PFSK-1 (cell line): ENCODE measurements around the gene ZNF768.

ENCODE experiments used
- FOXP2 ChIP-seq: optimal IDR thresholded peaks from 2 replicates; pipeline ENCODE3; 2011; ENCODE audit warnings: borderline replicate concordance, control low read depth, inconsistent platforms; ENCODE audit not compliant: insufficient read depth; ENCODE audit errors: extremely low read length, extremely low read depth
- POLR2AphosphoS5 ChIP-seq: IDR thresholded peaks from 2 replicates; pipeline ENCODE4 v1.6.1; 2012; ENCODE audit warnings: low read depth, mild to moderate bottlenecking, control low read depth, low read length, moderate library complexity
- REST ChIP-seq, 2 experiments: IDR thresholded peaks; 2 replicates each; pipeline versions ENCODE4 v1.6.1 to v1.8.0; 2011 to 2012; ENCODE audit warnings: low read depth in 2 of 2, low read length in 2 of 2, control low read depth in 1 of 2, inconsistent platforms in 1 of 2, mild to moderate bottlenecking in 1 of 2, moderate library complexity in 1 of 2; ENCODE audit not compliant: insufficient read depth in 1 of 2
- SIN3A ChIP-seq: IDR thresholded peaks from 2 replicates; pipeline ENCODE4 v1.6.1; 2012; ENCODE audit warnings: mild to moderate bottlenecking, low read length, moderate library complexity, borderline replicate concordance; ENCODE audit not compliant: insufficient read depth
- TAF1 ChIP-seq: IDR thresholded peaks from 2 replicates; pipeline ENCODE4 v1.6.1; 2012; ENCODE audit warnings: low read length, control low read depth, borderline replicate concordance; ENCODE audit not compliant: insufficient read depth

Gene ZNF768

GRCh38 chr16:30551781-30552180 is 25.4 kb upstream of the ZNF768 start:
- no peak for TF ChIP-seq SIN3A
- TF ChIP-seq REST (IDR thresholded peaks at IDR 0.05; ENCODE audit: insufficient read depth in 1 of 2, low read depth in 2 of 2, low read length in 2 of 2), result no peak
- TF ChIP-seq FOXP2, result no peak
- TF ChIP-seq TAF1, result no peak
- no peak for TF ChIP-seq POLR2AphosphoS5

- TF ChIP-seq FOXP2 (no peak), REST (IDR thresholded peaks at IDR 0.05; ENCODE audit: insufficient read depth in 1 of 2, low read depth in 2 of 2, low read length in 2 of 2) (no peak), SIN3A (no peak), POLR2AphosphoS5 (no peak), TAF1 (no peak)
Measured at GRCh38 chr16:30548416-30549253, 22.3 kb upstream of the ZNF768 start.

GRCh38 chr16:30546115-30546514 is 19.7 kb upstream of the ZNF768 start:
- TF ChIP-seq POLR2AphosphoS5, result no peak
- no peak for TF ChIP-seq REST (IDR thresholded peaks at IDR 0.05; ENCODE audit: insufficient read depth in 1 of 2, low read depth in 2 of 2, low read length in 2 of 2)
- TF ChIP-seq SIN3A, result no peak
- TF ChIP-seq FOXP2, result no peak
- TF ChIP-seq TAF1, result no peak

GRCh38 chr16:30543067-30543466 is 16.7 kb upstream of the ZNF768 start:
- no peak for TF ChIP-seq POLR2AphosphoS5

GRCh38 chr16:30541502-30542329 is 15.3 kb upstream of the ZNF768 start:
- TF ChIP-seq TAF1 (no peak), REST (IDR thresholded peaks at IDR 0.05; ENCODE audit: insufficient read depth in 1 of 2, low read depth in 2 of 2, low read length in 2 of 2) (no peak), SIN3A (no peak), POLR2AphosphoS5 (no peak), FOXP2 (no peak)
